Lower leg skin (tissue), 4 donors: ENCODE measurements around the gene HSD17B2. TPM values are rescaled to one million over a fixed set of nuclear protein-coding genes. Genes with fewer than 3 reads are reported as not detected.

Experiments used
- DNase-seq, 2 donors: peaks; one replicate each; pipeline ENCODE4 v3.0.0-alpha.2; 2019; ENCODE audit warnings: low spot score in 2 of 2
- H3K4me3 ChIP-seq: fragments of 200-600 bp; sonication (generic); 2 replicates; pipeline ENCODE4 v1.5.1; 2017; ENCODE audit warnings: mild to moderate bottlenecking, low read depth; ENCODE audit not compliant: poor library complexity, severe bottlenecking
- POLR2A ChIP-seq, 2 donors: fragments of 450-650 bp; IDR thresholded peaks; one replicate each; pipeline ENCODE4 v1.6.1; 2016 to 2017; ENCODE audit warnings: antibody characterized with exemption in 2 of 2, mild to moderate bottlenecking in 1 of 2, moderate library complexity in 1 of 2
- WGBS, 2 donors: methylation state at CpG; one replicate each; pipeline ENCODE4 v1.1.5; 2018; 5-methylcytosine and 5-hydroxymethylcytosine counted together
- intact Hi-C: fragments of 100-400 bp; cut with DNase I; formaldehyde crosslinking; loops from one replicate; pipeline ENCODE4 v1.15.0; 2023; ENCODE audit warnings: low total_unique reads
- total RNA-seq, 4 donors: library from RNA; depleted of rRNA; stranded (reverse); fragments of >200 nt; gene quantifications; one replicate each; pipeline ENCODE4 v1.1.0, GENCODE V29; 2016
- TF ChIP-seq, protein P1 (sequence below), 3 donors: fragments of 450-650 bp; IDR thresholded peaks; one replicate each; pipeline ENCODE4 v1.5.1; 2016; ENCODE audit warnings: antibody characterized with exemption in 3 of 3, mild to moderate bottlenecking in 3 of 3, moderate library complexity in 2 of 3

Gene HSD17B2
- total RNA-seq, 4 donors from 2014 or later, result 3.0 to 6.0 (median 5.2) TPM; not detected in 1

DNA sequence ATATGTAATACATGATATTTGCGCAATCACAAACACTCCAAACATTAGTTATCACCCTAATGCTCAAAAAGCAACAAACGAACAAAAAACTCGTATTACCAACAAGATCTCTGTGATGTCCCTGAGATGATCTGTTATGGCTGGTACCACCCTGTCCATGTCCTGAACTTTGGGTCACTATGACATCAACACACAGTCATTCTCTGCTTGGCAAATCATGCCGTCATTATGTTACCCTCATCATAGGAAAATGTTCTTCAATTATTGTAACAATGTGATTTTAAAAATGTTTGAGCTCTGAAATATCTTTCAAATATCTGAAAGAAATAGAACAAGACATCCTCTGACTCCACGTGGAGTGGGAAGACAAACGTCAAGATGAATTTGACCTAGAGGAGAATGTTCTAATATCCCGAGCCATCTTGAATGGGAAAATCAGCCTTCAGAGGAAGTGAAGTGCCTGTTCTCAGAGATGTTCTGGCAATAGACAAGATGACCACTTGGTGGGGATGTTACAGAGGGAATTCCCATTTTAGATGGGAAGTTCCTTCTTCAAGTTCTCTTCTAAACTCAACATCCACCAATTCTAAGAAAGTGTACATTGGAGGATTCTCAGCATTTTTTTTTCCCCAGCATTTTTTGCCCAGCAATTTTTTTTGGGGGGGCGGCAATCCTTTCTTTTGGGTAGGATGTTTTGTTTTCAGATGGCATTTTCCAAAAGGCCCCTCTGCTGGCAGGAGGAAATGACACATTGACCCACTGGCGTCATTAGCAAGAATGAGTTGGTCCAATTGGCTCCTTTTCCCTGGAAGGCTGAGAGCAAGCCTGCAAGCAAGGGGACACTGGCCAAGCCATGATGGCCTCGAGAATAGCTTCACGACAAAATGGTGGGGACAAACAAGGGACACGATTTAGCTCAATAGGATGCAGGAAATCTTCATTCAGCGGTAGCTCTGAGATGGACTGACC lies 3.7 kb upstream of the HSD17B2 start:
- intact Hi-C loops, result loop anchor here (10.0 kb wide), 1 partner anchor 203 kb away; no protein-coding TSS in a partner anchor
- TF ChIP-seq, protein P1, sequence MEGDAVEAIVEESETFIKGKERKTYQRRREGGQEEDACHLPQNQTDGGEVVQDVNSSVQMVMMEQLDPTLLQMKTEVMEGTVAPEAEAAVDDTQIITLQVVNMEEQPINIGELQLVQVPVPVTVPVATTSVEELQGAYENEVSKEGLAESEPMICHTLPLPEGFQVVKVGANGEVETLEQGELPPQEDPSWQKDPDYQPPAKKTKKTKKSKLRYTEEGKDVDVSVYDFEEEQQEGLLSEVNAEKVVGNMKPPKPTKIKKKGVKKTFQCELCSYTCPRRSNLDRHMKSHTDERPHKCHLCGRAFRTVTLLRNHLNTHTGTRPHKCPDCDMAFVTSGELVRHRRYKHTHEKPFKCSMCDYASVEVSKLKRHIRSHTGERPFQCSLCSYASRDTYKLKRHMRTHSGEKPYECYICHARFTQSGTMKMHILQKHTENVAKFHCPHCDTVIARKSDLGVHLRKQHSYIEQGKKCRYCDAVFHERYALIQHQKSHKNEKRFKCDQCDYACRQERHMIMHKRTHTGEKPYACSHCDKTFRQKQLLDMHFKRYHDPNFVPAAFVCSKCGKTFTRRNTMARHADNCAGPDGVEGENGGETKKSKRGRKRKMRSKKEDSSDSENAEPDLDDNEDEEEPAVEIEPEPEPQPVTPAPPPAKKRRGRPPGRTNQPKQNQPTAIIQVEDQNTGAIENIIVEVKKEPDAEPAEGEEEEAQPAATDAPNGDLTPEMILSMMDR (IDR thresholded peaks at IDR 0.05), result no peak
- TF ChIP-seq POLR2A (IDR thresholded peaks at IDR 0.05), result no peak
- WGBS, 2 donors, result 60 to 64% methylated on average over 13 of the region's 13 CpGs
- no peak for DNase-seq
- H3K4me3 ChIP-seq, result no peak overlapping the region

DNA sequence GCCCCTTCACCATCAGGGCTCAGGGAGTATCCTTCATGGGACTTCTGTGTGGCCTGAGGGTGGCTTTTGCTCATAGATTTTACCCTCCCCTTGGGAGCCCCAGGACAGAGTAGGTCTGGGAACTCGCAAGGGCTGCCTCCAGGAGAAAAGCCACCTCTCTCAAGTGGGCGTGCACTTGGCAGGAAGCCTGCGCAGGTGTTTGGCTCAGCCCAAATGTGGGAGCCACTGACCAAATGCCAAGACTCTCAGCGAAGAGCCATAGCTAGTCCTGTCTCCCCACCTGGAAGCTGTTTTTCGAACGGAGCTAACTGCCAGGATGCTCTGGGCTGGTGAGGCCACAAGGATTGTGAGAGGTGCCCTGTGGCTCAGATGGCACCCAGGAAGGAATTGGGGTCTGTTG lies 2.0 kb upstream of the HSD17B2 start:
- no peak for DNase-seq
- H3K4me3 ChIP-seq, result no peak overlapping the region
- intact Hi-C loops, result loop anchor here (10.0 kb wide), 1 partner anchor 202 kb away; no protein-coding TSS in a partner anchor
- WGBS, 2 donors, result 36 to 39% methylated on average over 6 of the region's 6 CpGs
- no peak for TF ChIP-seq POLR2A (IDR thresholded peaks at IDR 0.05)
- TF ChIP-seq, protein P1 (IDR thresholded peaks at IDR 0.05), result no peak

DNA sequence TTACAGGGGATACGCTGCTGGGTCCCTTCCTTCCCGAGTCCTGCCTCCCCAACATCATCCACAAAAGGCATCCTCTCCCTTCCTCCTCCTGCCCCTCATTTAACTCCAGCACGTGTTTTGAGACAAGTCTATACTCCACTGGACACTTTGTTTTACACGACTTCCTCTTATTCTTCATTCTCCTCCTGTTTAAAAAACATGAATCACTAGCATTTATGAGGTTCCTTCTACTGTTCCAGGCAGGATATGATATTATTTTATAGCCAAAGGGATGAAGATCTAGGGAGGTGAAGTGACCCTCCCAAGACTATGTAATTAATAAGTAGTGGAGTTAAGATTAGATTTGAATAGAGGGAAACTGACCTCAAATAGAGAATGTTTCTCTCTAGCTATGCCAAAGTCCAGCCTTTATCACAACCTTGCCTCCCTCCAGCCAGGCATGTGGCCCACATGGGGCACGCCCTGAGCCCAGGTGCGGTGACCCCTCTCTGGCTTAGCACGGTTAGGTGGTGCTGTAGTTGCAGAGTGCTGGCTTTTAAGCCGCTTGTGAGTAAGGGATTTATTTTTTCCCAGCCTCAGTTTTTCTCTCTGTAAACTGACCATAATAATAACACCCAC lies 1.3 kb upstream of the HSD17B2 start:
- WGBS, 2 donors, result 68 to 73% methylated on average over 8 of the region's 8 CpGs
- no peak for TF ChIP-seq POLR2A (IDR thresholded peaks at IDR 0.05)
- TF ChIP-seq, protein P1 (IDR thresholded peaks at IDR 0.05), result no peak
- H3K4me3 ChIP-seq, result no peak overlapping the region
- no peak for DNase-seq
- intact Hi-C loops, result loop anchor here (10.0 kb wide), 1 partner anchor 201 kb away; no protein-coding TSS in a partner anchor

DNA sequence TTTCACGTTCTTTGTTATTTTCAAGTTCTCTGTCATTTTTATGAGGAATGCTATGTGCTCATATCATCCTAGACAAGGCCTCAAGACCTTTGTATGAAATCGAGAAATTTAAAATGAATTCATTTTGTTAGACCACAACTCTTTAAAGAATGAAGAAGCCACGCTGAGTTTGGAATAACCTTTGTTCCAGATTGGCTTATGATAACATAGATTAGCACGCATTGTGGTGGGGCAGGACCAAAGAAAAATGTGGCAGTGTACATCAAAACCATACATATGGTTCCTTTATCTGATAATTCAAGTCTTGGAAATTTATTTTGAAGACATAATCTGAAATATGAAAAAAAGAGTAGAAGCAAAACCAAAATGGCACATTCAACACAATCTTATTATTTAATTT lies 2.2 kb downstream of the HSD17B2 start:
- intact Hi-C loops, result loop anchor here (10.0 kb wide), 1 partner anchor 198 kb away; no protein-coding TSS in a partner anchor
- TF ChIP-seq, protein P1 (IDR thresholded peaks at IDR 0.05), result no peak
- no peak for TF ChIP-seq POLR2A (IDR thresholded peaks at IDR 0.05)
- H3K4me3 ChIP-seq, result no peak overlapping the region
- DNase-seq, result no peak
- 87 to 89% methylated on average over 4 of the region's 4 CpGs for WGBS, 2 donors

DNA sequence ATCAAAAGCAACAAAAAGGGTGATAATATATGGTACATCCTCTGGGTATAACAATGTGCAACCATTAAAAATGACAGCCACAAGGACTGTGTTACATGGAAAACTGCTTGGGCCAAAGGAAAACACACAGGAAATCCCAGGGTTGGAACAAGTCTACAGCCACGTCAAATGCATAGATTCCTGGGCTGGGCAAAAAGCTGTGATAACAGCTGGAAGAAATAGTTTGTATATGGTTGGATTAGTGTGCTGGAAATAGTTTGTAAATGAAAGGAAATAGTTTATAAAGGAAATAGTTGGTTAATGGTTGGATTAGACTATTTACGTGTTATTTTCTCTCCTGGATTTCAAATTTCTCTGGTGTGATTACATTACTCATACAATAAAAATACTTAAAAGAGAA lies 2.6 kb downstream of the HSD17B2 start:
- WGBS, 2 donors, result 69 to 72% methylated on average over 2 of the region's 2 CpGs
- TF ChIP-seq POLR2A (IDR thresholded peaks at IDR 0.05), result no peak
- TF ChIP-seq, protein P1 (IDR thresholded peaks at IDR 0.05), result no peak
- intact Hi-C loops, result loop anchor here (10.0 kb wide), 1 partner anchor 197 kb away; no protein-coding TSS in a partner anchor
- no peak overlapping the region for H3K4me3 ChIP-seq
- no peak for DNase-seq
